Dedifferentiated amniotic fluid mesenchymal stem cell (primary cell): ENCODE measurements around the gene STX7.

Experiments
- DNase-seq: peaks from one replicate; pipeline ENCODE4 v3.0.0-alpha.2; 2016; ENCODE audit errors: extremely low spot score

STX7 gene

DNA sequence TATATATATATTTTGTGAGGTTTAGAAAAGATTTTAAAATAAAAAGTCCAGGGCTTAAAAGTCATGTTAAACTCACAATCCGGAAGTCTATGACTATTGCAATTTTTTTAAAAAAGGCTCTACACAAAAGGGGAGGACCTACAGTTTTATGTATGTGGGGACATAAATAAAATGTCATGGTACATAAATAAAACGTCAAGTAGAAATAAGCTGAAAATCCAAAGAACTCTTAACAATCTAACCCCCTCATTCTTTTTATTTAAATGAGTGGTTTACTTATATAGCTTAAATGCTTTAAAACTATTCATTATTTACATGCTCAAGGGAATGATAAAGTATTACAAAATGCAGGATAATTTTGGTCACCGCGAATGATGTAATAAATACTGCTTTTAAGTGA lies 36.2 kb downstream of the STX7 start:
- no peak for DNase-seq

DNA sequence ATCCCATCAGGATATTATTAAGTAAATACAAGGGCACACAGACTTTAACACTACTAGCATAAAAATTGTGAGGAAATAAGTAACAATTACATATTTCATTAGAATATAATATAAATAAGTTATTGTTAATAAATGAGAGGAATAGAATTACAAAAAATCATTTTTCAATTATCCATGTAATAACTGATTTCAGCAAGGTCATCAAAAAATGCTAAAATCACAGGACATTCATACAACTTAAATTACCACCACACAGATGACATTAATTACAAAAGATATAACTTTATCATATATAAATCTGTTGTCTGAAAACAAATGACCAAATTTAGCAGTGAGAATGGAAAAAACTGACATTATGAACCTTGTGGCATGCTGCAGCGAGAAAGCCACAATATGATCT lies 37.0 kb downstream of the STX7 start:
- DNase-seq = no peak

DNA sequence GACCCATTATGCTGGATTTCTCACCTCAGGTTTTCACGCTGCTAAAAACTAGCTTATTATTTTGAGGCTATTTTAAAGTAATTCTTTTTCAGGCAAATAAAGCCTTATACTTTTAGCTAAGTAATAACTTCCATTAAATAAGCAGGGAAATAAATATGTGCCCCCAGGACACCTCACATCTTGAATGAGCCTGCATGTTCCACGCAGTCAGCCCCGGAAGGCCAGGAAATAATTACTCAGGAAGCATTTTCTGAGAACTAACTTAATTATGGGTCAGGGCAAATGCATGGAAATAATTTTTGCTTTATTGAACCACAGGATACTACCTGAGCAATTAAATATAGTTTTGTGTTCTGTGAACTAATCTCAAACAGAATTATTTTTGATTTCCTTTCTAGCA lies 41.1 kb downstream of the STX7 start:
- DNase-seq = no peak

DNA sequence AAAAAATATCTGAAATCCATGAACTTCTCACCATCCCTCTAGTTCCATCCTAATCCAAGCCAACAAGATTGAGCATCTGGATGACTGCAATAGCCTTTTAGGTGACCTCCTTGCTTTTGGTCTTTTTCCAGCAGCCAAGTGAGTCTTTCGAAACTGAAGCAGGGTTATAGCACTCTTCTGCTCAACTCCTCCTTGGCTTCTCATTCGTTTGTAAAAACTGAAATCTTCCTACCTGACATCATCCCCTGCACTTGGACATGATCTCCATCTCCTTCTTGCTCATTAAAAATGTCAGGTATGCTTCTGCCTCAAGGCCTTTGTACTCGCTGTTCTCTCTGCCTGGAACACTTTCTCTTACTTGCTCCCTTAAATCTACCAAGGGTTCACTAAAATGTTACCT lies 46.0 kb downstream of the STX7 start:
- no peak for DNase-seq

DNA sequence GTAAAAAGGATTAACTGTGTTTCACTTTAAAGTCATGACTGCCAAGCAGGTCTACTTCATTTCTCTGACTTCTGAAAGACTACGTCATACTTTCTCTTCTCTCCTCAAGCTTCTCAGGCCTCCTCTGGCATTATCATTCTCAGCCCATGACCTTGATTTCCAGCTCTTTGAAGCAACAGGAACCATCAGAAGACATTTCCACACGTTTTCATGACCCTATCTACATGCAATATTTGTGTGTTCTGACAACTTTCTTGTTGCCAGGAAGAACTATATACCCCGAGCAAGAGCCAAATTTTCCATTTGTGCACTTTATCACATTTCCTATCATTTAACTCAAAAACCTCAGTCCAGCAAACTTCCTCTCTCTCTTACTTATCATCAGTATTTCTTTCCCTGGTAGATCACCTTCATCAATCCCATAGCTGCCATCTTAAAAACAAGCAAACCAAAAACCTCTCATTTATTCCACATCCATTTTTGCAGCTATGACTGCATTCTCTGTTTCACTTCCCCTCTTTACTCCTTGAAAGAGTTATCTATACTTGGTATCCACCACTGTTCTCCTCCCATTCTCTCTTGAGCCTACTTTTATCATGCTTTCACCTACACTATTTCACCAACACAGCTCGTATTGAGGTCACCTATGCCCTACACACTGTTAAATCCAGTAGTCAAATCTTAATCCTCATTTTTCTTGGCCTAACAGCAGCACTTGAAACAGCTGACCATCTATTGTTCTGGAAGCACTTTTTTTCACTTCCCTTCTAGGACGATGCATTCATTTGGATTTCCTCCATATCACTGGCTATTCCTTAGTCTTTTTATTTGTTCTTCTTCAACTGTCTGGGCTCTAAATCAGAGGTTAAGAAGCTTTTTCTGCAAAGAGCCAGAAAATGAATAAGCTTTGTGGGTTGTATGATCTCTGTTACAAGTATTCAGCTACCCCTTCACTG lies 47.1 kb downstream of the STX7 start:
- DNase-seq = no peak

DNA sequence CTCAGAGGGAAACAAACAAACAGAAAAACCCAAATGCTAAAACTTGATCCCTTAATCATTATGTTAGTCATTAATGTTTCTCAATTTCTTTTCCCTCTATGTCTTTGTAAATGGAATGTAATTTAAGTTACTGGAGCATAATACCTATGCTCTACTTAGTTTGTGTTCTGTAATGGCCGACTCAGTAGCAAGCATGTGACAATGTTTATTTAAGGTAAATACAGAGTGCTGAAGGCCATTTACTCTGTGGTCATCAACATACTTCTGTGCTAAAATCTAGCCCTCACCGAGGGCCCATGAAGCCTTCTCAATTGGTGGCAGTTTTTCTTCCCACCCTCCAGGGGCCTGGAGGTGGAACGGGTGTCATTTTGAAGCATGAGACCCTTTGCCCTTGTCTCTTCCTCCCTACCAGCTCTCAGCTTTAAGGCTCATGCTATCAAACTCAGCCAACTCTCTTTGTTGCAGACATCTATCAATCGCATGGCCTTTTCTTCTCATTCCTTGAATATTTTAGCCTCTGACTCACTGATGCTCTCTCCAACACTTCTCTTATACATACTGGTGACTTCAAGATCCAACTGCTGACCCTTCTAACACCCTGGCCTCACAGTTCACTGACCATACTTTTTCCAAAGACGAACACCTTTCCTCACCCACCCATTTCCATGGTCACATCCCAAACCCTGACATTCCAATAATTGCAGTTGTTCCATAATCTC lies 48.2 kb downstream of the STX7 start:
- DNase-seq = no peak

DNA sequence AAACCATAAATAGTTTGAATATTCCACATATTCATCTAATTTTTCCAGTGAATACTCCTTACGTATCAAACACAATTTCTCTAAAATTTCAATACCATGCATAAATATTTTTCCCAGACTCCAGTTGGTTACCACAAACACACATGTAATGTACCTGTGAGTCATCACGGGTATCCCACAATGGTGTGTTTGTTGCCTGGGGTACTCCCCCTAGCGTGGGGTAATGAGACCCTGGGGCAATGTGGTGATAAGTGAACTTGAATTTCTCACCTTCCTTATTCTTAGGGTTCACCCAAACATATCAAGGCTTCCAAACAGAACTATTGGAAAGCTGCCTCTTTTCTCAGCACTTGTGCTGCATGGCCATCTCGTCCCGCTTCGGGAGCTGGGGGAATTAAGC lies 51.0 kb downstream of the STX7 start:
- no peak for DNase-seq

DNA sequence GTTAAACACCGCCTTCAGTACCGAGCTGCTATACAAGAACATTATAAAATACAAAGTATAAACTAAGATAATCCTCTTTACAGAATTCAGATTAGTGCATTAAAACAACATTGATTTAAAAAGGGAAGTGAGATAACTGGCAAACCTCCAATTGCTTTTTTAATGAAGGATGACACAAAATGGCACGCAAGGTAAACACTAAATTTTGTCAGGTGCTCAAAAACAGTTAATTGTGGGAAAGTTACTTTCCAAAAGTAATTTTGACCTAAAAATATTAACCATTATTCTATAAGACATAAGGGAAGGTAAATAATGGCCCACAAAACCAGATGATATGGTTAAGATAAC lies 53.3 kb downstream of the STX7 start:
- DNase-seq = no peak

DNA sequence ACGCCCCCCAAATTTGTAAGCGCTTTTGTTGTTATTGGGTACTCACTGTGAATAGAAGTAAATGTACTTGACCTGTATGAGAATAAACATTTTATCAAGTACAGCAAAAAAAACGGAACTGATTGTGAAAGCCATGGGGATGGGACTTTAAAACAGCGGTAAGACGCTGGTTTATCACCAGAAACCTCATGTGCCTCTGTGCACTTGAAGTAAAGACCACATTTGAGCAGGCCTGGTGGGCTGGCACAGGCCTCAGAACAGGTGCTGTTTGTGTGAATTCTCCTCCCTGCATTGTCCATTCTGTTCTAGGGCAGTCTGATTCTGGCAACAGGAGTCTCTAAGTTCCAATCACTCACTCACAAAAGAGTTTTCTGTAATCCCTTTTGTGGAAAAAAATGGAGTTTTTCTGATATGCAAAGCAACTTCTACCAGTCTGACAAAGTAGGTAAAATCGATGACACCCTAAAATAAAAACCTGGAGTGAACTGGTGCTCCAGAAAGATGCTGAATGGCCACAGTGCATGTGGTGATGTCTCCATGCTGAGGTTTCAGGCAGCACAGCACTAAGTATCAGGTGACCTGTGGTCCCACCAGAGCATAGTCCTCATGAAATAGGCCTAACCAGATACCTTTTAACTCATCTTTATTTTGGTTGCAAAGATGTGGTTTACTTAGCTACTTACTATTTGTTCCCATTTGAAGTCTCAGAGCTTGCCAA lies 53.9 kb downstream of the STX7 start:
- no peak for DNase-seq

DNA sequence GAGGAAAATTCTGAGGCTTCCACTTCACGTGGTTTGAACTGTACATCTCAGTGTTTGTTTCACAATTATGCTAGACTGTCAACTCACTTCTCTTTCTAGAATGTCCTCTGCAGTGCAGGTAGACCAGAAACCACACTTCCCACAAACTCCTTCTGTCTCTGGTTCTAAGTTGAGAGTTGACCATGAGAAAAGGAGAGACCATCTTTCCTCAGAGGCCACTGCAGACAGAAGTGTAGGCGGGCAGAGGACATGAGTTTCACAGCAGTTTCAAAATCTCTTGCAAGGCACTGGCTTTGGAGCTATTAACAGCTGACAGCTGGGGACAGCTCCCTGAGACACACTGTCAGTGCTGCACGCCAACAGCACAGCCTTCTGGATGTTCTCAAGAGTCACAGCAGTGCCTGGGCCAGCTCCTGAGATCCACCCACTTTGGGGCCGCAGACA lies 56.2 kb downstream of the STX7 start:
- DNase-seq = no peak

DNA sequence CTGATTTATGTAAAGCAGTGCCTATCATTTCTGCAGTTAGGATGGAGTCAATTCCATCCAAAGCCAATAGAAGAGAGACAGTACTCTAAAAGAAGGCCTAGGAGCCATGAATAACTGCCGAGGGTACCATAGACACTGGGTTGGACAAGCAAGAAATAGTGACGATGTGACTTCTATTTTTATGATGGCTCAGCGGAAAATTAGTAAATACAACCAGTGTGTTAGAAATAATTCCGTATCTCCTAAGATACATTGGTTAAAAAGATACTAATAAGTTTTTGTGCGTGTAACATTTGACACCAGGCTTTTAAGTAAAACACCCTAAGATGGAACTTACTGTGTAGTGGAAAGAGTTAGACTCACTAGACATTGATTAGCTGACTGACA lies 66.1 kb downstream of the STX7 start:
- no peak for DNase-seq

DNA sequence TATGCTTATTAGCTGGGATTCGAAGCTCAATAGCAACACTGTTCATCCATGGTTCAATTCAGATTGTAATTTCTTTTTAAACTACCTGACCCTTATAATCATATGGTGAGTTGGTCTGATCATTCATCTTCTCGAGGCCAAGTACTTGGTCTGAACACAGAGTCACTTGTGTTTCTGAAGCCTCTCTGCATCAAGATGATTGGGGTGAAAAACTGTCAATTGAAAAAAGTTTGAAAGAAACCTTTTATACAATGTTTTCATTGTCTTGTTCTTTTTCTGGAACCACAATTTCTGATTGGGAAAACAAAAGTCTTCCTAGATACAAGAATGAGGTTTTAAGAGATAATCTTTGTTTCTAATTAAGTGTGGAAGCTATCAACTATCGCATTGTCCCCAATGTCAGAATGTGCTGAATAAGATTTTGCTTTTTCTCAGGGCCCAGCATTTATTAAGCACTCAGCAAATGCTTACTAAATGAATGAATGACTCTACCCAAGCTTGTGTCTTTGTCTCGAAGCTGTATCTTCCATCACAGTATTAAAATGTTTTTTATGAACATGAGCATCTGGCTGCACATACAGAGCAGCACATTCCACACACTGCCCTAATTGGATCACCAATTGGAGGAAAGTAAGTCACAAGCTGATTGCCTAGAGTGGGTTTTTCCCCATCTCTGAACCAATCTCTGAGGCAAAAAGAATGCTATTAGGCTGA lies 66.6 kb downstream of the STX7 start:
- DNase-seq = no peak

DNA sequence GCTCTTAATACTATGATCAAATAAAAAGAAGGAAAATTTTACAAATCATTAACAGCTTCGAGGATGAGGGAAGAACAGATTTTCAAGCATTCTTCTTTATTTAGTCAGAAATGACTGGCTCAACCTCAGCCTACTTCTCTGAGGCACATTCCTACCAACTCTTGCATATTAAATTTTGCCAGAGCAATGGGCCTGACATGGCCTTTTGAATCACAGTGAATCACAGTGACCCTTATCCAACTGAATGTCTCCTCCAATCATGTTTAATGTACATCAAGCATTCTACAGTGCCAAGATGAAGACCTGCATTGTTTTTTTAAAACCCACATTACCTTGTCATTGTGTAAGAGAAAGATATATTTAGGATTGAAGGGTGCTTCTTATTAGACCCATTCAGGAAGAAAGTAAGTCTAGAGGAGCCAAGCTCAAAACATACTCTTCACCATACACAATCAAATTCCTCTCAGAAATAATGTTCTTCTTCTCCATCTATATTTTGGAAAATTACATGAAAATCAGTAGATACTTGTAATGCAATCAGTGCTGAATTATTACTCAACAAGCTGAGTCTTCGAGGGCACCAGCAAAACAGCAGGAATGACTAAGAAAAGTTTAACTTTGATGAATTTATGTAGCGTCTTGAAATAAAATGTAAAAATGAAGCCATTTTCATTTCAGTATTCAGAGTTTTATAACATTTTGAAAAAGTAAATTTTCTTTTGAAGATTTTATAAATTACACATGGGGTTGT lies 67.5 kb downstream of the STX7 start:
- DNase-seq = peak; percentile 76

DNA sequence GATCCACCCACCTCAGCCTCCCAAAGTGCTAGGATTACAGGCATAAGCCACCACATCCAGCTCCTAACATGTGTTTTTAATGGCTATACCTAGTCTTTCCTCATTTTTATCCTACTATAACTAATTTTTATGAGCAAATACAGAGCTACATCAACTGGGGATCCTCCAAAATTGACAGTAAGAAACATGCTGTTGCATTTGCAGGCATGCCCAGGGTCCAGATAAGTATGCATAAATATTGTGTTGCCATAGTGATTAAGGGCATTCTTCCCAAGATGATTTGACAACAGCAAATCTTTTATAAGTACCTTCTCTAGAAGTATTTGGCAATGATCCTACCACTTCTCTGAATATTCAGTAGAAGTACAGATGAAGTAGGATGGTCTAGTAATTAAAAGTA lies 69.7 kb downstream of the STX7 start:
- DNase-seq = no peak

DNA sequence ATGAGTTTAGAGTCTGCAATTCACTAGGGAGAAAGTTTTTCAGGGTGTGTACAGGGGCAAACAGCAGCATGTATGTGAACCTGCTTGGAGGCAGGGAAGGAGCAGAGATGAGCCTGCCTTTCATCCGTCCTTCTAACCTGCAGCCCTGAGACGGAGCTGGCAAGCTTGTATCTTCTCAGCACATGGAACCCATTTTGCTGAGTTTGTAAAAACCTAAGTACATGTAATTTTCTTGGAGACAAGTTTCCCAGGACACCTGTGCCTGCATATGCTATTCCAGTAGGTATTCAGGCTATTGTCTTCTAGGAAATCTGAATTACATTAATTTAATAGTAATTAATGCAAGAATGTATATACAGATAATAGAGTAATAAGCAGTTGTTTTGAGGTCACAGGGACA lies 82.8 kb downstream of the STX7 start:
- DNase-seq = no peak

DNA sequence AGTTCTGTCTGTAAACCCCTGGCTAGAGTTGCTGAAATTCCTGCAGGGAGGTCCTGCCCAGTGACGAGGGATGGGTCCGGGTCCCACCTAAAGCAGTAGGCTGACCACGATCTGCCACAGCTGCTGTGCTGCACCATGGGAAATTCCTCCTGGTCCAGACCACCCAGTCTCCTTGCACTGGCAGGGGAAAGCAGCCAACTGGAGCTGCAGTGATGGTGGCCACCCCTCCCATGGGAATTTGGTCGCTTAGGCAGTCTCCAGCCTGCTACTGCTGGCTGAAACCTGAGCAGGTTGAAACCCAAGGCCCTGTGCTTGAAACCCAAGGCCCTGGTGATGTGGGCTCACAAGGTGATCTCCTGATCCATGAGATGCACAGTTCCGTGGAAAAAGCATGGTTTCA lies 87.7 kb downstream of the STX7 start:
- DNase-seq = no peak

DNA sequence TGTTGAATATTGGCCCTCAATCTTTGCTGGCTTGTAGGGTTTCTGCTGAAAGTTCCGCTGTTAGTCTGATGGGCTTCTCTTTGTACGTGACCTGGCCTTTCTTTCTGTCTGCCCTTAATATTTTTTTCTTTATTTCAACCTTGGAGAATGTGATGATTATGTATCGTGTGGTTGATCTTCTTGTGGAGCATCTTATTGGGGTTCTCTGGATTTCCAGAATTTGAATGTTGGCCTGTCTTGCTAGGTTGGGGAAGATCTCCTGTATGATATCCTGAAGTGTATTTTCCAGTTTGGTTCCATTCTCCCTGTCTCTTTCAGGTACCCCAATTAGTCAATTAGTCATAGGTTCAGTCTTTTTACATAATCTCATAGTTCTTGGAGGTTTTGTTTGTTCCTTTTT lies 89.1 kb downstream of the STX7 start:
- no peak for DNase-seq

DNA sequence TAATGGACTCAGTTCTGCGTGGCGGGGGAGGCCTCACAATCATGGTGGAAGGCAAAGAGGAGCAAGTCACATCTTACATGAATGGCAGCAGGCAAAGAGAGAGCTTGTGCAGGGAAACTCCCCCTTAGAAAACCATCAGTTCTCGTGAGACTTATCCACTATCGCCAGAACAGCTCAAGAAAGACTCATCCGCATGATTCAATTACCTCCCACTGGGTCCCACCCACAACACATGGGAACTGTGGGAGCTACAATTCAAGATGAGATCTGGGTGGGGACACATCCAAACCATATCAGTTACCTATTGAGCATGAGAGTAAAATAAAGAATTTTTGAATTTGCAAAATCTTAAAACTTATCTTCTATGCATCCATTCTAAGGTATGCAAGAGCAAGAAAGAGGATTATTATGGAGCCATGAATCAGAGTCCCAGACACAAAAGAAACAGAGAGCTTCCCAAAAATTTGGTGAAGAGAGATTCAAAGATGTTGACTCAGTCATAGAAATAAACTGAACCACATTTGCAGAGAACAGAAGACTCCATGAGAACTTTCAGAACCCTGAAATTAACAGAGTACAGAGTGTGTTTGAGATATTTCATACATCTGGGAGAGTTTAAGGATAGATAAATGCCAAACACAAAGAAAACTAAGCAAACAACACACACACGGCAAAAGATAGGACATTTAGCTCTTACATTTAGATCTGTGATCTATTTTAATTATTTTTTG lies 94.5 kb downstream of the STX7 start:
- no peak for DNase-seq

DNA sequence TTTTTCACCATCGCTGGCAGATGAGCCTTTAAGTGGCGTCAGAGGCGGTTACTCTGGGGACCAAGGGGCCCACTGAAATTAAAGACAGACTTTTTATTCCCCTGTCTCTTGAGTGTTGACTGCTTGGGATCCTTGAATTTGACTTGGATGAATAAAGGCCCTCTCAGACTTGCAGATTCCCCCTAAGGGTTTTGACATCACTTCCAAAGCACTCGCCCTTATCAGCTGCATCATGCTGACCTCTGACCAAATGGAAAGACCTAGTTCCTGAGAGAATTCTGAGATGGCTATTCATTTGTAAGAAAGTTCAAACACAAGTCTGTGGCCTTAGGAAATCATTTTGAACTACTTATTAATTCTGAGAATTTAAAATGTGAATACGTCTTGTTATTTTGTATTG lies 98.2 kb downstream of the STX7 start:
- no peak for DNase-seq

DNA sequence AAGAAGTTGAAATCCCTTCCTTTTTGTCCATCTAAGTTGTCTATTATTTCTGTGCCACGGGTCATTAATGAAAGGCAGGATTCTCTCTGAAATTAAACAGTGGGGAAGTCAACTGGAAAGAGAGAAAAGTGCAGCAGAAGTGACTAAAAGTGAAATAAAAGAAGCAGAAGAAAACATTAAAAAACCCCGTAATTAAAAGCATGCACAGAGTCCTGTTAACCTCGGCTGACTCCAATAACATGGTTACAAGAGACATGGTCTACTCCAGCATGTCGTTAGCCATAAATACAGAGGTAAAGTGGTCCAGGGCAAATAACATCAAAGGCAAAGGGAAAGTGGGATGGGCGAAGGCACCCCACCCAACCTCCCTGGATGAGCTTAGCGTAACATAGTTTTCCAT lies 98.6 kb downstream of the STX7 start:
- no peak for DNase-seq

DNA sequence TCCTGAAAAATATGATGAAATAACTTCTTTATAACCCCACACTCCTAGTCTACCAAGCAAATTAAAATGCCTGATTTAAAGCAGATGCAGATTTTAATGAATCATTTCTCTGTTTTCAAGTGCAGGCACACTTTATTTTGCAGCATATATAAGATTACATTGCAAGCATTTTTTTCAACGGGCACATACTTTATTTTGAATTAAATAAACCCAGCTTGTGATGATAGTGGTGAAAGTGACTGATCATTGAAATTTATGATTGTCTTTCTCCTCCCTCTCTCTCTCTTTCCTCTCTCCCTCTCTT lies 99.5 kb downstream of the STX7 start:
- no peak for DNase-seq
